Karpas-422 (cell line): Measurements from ENCODE around the gene POLDIP3. TPM values are rescaled to one million over a fixed set of nuclear protein-coding genes. Genes with fewer than 3 reads are reported as not detected.
"Not testable (repeated sequence)": the region's sequence is repeated elsewhere in the genome, so short reads cannot be mapped to it uniquely, and the experiment has no call there.

Experiments used
- DNase-seq: peaks from one replicate; pipeline ENCODE4 v3.0.0-alpha.2; 2015
- H2AFZ ChIP-seq: fragments of 200-600 bp; sonication (generic); 2 replicates; pipeline ENCODE4 v1.6.1; 2014; ENCODE audit warnings: antibody characterized with exemption, low read length, mixed read lengths
- H3K27ac ChIP-seq: fragments of 200-600 bp; sonication (generic); 2 replicates; pipeline ENCODE4 v1.5.1; 2014; ENCODE audit warnings: mild to moderate bottlenecking, low read length, moderate library complexity
- H3K27me3 ChIP-seq: fragments of 200-600 bp; sonication (generic); 2 replicates; pipeline ENCODE4 v1.6.1; 2014; ENCODE audit warnings: low read length, mixed read lengths
- H3K36me3 ChIP-seq: fragments of 200-600 bp; sonication (generic); 2 replicates; pipeline ENCODE4 v1.6.1; 2014; ENCODE audit warnings: low read length, mixed read lengths; ENCODE audit not compliant: insufficient read depth
- H3K4me1 ChIP-seq: fragments of 200-600 bp; sonication (generic); 2 replicates; pipeline ENCODE4 v1.6.1; 2014; ENCODE audit warnings: mild to moderate bottlenecking, low read length, mixed read lengths
- H3K4me2 ChIP-seq: fragments of 200-600 bp; sonication (generic); 2 replicates; pipeline ENCODE4 v1.6.1; 2014; ENCODE audit warnings: low read length, low read depth, mild to moderate bottlenecking; ENCODE audit not compliant: poor library complexity, severe bottlenecking
- H3K4me3 ChIP-seq: fragments of 200-600 bp; sonication (generic); 2 replicates; pipeline ENCODE4 v1.5.1; 2014; ENCODE audit warnings: mild to moderate bottlenecking, antibody characterized with exemption, low read length, mixed read lengths
- H3K79me2 ChIP-seq: fragments of 200-600 bp; sonication (generic); 2 replicates; pipeline ENCODE4 v1.6.1; 2014; ENCODE audit warnings: mild to moderate bottlenecking, low read length, mixed read lengths
- H3K9ac ChIP-seq: fragments of 200-600 bp; sonication (generic); 2 replicates; pipeline ENCODE4 v1.6.0; 2014; ENCODE audit warnings: low read length
- H3K9me2 ChIP-seq: fragments of 200-600 bp; sonication (generic), shearing (Covaris generic); replicated peaks from 2 replicates; pipeline ENCODE4 v1.6.0; 2014; ENCODE audit warnings: mild to moderate bottlenecking, low read length, moderate library complexity; ENCODE audit not compliant: insufficient read depth
- H3K9me3 ChIP-seq: fragments of 300-700, 200-600 bp; sonication (generic); 2 replicates; pipeline ENCODE4 v1.6.1; 2014; ENCODE audit warnings: low read length, mixed read lengths
- H4K20me1 ChIP-seq: fragments of 200-600 bp; sonication (generic); 2 replicates; pipeline ENCODE4 v1.6.1; 2014; ENCODE audit warnings: mild to moderate bottlenecking, antibody characterized with exemption, low read length, low read depth; ENCODE audit not compliant: insufficient read depth
- total RNA-seq: library from RNA; depleted of rRNA; stranded (reverse); fragments of >200 nt; shearing (Covaris generic); gene quantifications from 2 replicates; pipeline ENCODE4 v1.2.3, GENCODE V29; 2014; ENCODE audit warnings: low replicate concordance

POLDIP3 gene
- total RNA-seq, 1 experiment from 2014 or later, result 28.7 TPM

DNA sequence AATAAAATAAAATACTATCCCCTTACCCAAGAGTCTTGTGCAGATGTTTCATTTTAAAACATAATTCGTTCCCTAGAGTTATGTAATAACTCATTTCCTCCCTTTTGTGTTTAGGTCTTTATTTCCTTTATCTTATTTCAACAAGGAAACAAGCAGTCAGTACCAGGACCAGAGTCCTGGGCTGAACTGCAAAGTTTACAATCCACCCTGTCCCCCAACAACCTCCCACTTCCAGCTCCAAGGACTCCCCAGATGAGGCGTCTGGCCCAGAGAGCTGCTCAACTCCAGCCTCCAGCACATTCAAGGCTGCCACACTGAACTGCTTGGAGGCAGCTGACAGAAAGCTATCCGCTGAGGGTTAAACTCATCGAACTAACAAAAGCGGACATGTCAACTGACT is 4.5 kb downstream of the POLDIP3 start:
- Histone ChIP-seq H3K9me2 (no peaks in the 10 kb centered on the region), H3K27ac (no peak overlapping the region), H3K79me2 (peaks cover 82% of the 10 kb centered on the region), H3K36me3 (peaks cover 29% of the 10 kb centered on the region; the same call in 1 of the 2 replicates), H3K9ac (no peak overlapping the region), H4K20me1 (peaks cover 25% of the 10 kb centered on the region), H3K4me2 (no peak overlapping the region), H2AFZ (no peak overlapping the region), H3K9me3 (no peaks in the 10 kb centered on the region), H3K4me3 (no peak overlapping the region), H3K4me1 (peaks cover 17% of the 10 kb centered on the region), H3K27me3 (no peaks in the 10 kb centered on the region)
- no peak for DNase-seq

DNA sequence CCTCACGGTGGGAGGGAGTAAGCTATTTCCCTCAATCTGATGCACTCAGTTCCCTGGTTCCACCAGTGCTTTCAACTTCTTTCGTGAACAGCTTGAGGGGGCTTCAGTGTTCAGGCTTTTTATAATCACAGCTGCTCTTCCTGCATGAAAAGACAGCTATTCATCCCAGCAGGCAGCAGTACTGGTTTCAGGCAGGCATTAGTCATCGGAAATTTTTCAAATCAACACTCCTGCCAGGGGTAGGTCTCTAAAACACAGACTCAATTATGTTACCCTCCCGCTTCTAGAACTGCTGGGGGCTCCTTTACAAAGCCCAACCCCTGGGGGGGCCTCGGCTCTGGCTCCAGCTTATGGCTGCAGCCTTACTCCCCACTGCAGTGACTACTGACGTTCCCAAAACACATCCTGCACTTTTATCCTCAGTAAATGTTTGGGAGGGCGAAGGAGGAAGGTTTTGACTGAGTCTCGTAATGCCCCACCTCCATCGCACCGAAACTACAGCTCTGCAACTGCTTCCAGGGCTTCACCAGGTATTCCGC is 5.8 kb downstream of the POLDIP3 start:
- Histone ChIP-seq H2AFZ (no peak overlapping the region), H3K4me3 (no peak overlapping the region), H3K27me3 (no peaks in the 10 kb centered on the region), H4K20me1 (peaks cover 31% of the 10 kb centered on the region), H3K27ac (no peak overlapping the region), H3K36me3 (peaks cover 29% of the 10 kb centered on the region; the same call in 1 of the 2 replicates), H3K4me1 (peaks cover 17% of the 10 kb centered on the region), H3K9ac (no peak overlapping the region), H3K4me2 (no peak overlapping the region), H3K9me3 (no peaks in the 10 kb centered on the region), H3K79me2 (peaks cover 91% of the 10 kb centered on the region), H3K9me2 (no peaks in the 10 kb centered on the region)
- DNase-seq, result no peak

DNA sequence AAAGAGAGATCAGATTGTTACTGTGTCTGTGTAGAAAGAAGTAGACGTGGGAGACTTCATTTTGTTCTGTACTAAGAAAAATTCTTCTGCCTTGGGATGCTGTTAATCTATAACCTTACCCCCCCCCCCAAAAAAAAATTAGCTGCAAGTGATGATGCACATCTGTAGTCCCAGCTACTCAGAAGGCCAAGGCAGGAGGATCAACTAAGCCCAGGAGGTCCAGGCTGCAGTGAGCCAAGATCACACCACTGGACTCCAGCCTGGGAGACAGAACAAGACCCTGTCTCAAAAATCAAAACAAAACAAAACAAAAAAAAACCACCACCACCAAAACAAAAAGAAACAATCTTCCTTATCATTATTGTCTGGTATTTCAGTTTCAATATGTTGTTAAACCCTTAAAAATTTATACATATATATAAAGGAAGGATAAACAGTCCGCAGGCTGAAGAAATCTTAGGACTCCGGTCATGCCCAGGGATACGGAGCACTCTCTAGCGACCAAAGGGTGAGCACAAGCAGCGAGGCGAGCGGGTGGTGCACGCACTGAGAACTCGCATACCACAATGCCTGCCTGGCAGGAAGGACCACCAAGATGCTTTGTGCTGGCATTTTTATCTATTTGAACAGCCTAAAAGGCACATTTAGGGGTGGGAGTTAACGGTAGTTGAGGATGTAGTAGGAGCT is 6.4 kb downstream of the POLDIP3 start:
- Histone ChIP-seq H3K9ac (no peak overlapping the region), H3K4me2 (no peak overlapping the region), H3K36me3 (peaks cover 29% of the 10 kb centered on the region; the same call in 1 of the 2 replicates), H3K4me3 (no peak overlapping the region), H3K4me1 (peaks cover 12% of the 10 kb centered on the region), H3K9me3 (no peaks in the 10 kb centered on the region), H3K79me2 (peaks cover 91% of the 10 kb centered on the region), H2AFZ (no peak overlapping the region), H3K27me3 (no peaks in the 10 kb centered on the region), H4K20me1 (peaks cover 31% of the 10 kb centered on the region), H3K9me2 (no peaks in the 10 kb centered on the region), H3K27ac (no peak overlapping the region)
- DNase-seq, result no peak

DNA sequence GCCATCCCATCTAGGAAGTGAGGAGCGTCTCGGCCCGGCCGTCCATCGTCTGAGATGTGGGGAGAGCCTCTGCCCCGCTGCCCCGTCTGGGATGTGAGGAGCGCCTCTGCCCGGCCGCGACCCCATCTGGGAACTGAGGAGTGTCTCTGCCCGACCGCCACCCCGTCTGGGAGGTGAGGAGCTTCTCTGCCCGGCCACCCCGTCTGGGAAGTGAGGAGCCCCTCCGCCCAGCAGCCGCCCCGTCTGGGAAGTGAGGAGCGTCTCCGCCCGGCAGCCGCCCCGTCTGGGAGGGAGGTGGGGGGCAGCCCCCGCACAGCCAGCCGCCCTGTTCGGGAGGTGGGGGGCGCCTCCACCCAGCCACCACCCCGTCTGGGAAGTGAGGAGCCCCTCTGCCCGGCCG is 7.0 kb downstream of the POLDIP3 start:
- not testable (repeated sequence) for H3K9ac ChIP-seq, H2AFZ ChIP-seq, H3K27ac ChIP-seq, H3K27me3 ChIP-seq, H3K4me1 ChIP-seq, H3K4me2 ChIP-seq, H3K4me3 ChIP-seq, H3K9me3 ChIP-seq, H3K9me2 ChIP-seq, DNase-seq
- H3K79me2 ChIP-seq, result peaks cover 90% of the 10 kb centered on the region
- H4K20me1 ChIP-seq, result peaks cover 27% of the 10 kb centered on the region
- peaks cover 30% of the 10 kb centered on the region; the same call in 1 of the 2 replicates for H3K36me3 ChIP-seq

DNA sequence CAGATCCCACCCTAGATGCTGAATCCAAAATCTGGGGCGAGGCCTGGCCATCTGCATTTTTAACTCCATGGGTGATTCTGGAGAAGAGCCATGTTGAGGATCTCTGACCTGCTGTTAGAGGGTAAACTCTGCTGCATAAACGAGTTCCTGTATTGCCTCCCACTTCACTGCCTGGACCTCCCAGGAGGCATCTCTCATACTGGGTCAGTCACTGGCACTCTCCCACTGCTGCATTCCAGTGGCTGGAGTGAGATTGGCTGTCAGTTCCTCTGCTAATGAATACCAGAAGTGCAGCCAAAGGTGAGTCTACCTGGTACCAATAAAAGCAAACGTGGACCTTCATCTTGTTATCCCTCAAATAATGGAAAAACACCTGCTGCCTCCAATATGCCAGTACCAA is 10.3 kb downstream of the POLDIP3 start:
- H2AFZ ChIP-seq, result no peak overlapping the region
- peaks cover 32% of the 10 kb centered on the region; the same call in 1 of the 2 replicates for H3K36me3 ChIP-seq
- H3K4me3 ChIP-seq, result no peak overlapping the region
- H4K20me1 ChIP-seq, result peaks cover 19% of the 10 kb centered on the region
- H3K9me3 ChIP-seq, result no peaks in the 10 kb centered on the region
- H3K4me1 ChIP-seq, result no peaks in the 10 kb centered on the region
- no peak overlapping the region for H3K9ac ChIP-seq
- DNase-seq, result no peak
- no peak overlapping the region for H3K27ac ChIP-seq
- no peak overlapping the region for H3K4me2 ChIP-seq
- H3K79me2 ChIP-seq, result peaks cover 75% of the 10 kb centered on the region
- no peaks in the 10 kb centered on the region for H3K27me3 ChIP-seq
- no peaks in the 10 kb centered on the region for H3K9me2 ChIP-seq

DNA sequence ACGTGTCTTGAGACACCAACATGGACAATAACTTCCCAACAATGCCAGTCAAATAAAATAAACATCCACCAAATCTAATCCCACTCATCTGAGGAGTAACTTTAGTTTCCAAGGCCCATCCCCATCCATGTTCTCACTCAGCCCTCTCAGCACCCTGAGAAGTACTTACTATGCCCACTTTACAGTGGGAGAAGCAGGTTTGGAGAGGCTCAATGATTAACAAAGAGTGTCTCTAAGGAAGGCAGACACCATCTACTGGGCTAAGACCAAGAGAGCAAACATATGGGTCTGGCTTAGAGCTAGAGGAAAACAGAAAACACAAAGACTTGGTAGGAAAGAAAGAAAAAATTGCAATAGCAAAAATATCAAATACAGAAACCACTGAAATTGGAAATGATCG is 11.3 kb downstream of the POLDIP3 start:
- no peak overlapping the region for H3K4me2 ChIP-seq
- no peak overlapping the region for H2AFZ ChIP-seq
- no peaks in the 10 kb centered on the region for H3K27me3 ChIP-seq
- H3K79me2 ChIP-seq, result peaks cover 69% of the 10 kb centered on the region
- no peak overlapping the region for H3K9ac ChIP-seq
- H3K4me3 ChIP-seq, result no peak overlapping the region
- peaks cover 29% of the 10 kb centered on the region; the same call in 1 of the 2 replicates for H3K36me3 ChIP-seq
- no peak overlapping the region for H3K27ac ChIP-seq
- no peaks in the 10 kb centered on the region for H3K9me2 ChIP-seq
- H3K4me1 ChIP-seq, result no peaks in the 10 kb centered on the region
- DNase-seq, result no peak
- H4K20me1 ChIP-seq, result peaks cover 11% of the 10 kb centered on the region
- H3K9me3 ChIP-seq, result no peaks in the 10 kb centered on the region

DNA sequence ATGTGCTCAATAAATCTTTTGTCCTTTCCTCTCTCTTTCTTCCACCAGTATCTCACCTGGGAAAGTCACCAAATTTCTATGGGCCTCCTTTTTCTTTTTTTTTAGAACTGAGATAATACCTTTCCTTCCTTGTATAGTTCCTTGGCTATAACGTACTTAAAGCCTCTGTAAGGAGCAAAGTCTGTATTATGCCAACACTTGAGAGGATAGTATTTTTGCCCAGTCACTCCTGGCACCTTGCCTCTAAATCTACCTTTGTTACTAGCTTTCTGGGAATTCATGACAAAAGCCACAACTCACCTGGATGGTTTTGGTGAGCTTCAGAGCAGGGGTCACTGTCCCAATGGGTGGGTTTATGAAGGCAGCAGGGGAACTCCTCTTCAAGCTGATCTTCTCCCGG is 12.2 kb downstream of the POLDIP3 start:
- no peaks in the 10 kb centered on the region for H3K9me3 ChIP-seq
- no peak overlapping the region for H3K9ac ChIP-seq
- H3K4me3 ChIP-seq, result no peak overlapping the region
- peaks cover 28% of the 10 kb centered on the region; the same call in 1 of the 2 replicates for H3K36me3 ChIP-seq
- H3K79me2 ChIP-seq, result peaks cover 63% of the 10 kb centered on the region
- no peaks in the 10 kb centered on the region for H3K9me2 ChIP-seq
- H4K20me1 ChIP-seq, result peaks cover 11% of the 10 kb centered on the region
- no peaks in the 10 kb centered on the region for H3K4me1 ChIP-seq
- no peak overlapping the region for H3K27ac ChIP-seq
- H3K4me2 ChIP-seq, result no peak overlapping the region
- DNase-seq, result no peak
- no peak overlapping the region for H2AFZ ChIP-seq
- no peaks in the 10 kb centered on the region for H3K27me3 ChIP-seq

DNA sequence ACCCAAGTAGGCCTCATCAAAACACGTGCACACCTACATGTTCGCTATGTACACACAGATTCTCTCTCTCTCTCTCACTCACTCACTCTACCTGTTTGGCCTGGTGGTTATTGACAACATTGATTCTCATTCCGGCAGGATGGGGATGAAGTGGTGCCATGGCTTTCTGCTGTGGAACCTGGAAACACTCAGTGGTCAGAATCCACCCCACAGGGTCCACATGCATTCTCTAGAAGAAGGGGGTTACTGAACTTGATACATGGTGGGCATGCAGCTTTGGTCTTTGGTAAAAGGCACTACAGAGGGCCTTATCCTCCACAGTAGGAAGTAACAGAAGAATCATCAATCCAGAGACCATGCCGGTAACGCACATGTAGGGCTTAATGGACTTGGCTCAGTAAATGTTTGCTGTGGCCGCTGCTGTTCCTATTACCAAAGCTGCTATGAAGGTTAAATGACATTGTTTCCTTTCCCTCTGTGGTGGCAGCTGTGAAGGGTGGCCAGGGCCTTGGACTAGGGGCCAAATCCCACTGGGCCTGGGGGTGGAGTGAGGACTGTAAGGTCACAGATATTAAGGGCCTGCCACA is 12.7 kb downstream of the POLDIP3 start:
- Histone ChIP-seq H3K27ac (no peak overlapping the region), H3K79me2 (peaks cover 65% of the 10 kb centered on the region), H3K4me3 (no peak overlapping the region), H4K20me1 (peaks cover 11% of the 10 kb centered on the region), H2AFZ (no peak overlapping the region), H3K9me3 (no peaks in the 10 kb centered on the region), H3K4me1 (no peaks in the 10 kb centered on the region), H3K9ac (no peak overlapping the region), H3K4me2 (no peak overlapping the region), H3K27me3 (no peaks in the 10 kb centered on the region), H3K36me3 (peaks cover 33% of the 10 kb centered on the region; the same call in 1 of the 2 replicates), H3K9me2 (no peaks in the 10 kb centered on the region)
- DNase-seq, result no peak
